GM12873 (cell line): Measurements from ENCODE around the gene FOXO3.

Source experiments
- TF ChIP-seq, protein P1 (sequence below): IDR thresholded peaks from 2 replicates; pipeline ENCODE4 v1.5.1; 2012; ENCODE audit warnings: low read depth, mild to moderate bottlenecking, moderate library complexity, low read length, control low read depth; ENCODE audit not compliant: insufficient read depth; ENCODE audit errors: missing control alignments

The FOXO3 gene

GRCh38 chr6:108685970-108686369 is 125.3 kb downstream of the FOXO3 start:
- TF ChIP-seq, protein P1, sequence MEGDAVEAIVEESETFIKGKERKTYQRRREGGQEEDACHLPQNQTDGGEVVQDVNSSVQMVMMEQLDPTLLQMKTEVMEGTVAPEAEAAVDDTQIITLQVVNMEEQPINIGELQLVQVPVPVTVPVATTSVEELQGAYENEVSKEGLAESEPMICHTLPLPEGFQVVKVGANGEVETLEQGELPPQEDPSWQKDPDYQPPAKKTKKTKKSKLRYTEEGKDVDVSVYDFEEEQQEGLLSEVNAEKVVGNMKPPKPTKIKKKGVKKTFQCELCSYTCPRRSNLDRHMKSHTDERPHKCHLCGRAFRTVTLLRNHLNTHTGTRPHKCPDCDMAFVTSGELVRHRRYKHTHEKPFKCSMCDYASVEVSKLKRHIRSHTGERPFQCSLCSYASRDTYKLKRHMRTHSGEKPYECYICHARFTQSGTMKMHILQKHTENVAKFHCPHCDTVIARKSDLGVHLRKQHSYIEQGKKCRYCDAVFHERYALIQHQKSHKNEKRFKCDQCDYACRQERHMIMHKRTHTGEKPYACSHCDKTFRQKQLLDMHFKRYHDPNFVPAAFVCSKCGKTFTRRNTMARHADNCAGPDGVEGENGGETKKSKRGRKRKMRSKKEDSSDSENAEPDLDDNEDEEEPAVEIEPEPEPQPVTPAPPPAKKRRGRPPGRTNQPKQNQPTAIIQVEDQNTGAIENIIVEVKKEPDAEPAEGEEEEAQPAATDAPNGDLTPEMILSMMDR, result no peak

DNA sequence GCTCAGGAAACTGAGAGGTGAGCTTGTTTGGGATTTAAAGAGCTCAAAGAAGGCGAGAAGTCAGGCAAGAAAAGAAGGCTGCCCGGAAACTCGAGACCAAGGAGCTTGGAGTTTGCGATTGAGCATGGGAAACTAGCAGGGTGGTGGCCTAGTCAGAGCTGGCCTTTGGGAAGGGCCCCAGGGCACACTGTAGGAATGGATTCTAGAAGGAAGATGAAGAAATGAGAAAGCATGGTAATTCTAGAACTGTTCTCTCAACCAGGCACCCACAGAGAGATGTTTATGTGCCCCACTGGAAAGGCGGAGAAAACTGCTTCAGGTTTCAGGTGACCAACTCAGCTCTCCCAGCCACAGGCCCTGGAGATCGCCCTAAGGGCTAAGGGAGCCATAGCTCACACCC is 126.2 kb downstream of the FOXO3 start:
- TF ChIP-seq, protein P1, result no peak

GRCh38 chr6:108687921-108688320 is 127.2 kb downstream of the FOXO3 start:
- TF ChIP-seq, protein P1, result no peak

DNA sequence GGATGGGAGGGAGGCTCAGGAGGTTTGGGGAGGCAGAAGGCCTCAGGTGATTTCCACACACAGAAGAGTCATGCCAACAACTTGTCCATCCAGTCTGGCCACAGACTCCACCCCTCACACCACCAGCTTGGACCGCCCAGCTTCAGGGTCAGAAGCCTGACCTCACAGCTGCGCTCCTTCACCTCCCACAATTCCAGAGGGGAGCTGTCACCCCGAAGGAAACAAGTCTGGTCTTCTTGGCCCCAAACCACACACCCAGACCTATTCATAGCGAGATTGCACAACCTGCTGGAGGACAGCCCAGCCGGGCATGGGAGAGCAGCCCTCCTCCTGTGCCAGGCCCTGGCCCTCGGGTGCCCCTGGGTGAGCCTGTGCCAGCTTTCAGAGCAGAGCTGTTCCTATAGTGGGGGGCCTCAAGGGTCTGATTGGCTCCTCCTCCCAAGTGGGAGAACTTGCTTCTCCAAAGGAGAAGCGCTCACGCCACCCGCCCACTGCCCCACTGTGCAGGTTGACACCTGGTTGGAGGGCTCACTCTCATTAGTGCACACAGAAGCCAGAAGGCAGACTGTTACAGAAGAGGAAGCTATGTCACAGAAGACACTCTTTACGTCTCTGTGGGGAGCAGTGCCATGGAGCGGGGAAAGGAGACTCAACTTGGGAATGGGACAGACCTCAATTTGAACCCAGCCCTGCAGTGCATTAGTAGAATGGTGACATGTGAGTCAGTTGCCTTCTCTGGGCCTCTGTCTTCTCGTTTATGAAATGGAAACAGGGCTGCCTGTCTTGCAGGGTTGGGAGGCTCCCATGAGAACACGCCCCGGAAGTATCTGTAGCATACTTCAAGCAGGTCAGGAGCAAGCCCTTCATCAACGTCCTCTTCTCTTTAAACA is 128.8 kb downstream of the FOXO3 start:
- TF ChIP-seq, protein P1, result no peak

- TF ChIP-seq, protein P1, result no peak
Observed at GRCh38 chr6:108690326-108691049, 129.8 kb downstream of the FOXO3 start.

GRCh38 chr6:108693430-108694154 is 132.9 kb downstream of the FOXO3 start:
- TF ChIP-seq, protein P1, result no peak

DNA sequence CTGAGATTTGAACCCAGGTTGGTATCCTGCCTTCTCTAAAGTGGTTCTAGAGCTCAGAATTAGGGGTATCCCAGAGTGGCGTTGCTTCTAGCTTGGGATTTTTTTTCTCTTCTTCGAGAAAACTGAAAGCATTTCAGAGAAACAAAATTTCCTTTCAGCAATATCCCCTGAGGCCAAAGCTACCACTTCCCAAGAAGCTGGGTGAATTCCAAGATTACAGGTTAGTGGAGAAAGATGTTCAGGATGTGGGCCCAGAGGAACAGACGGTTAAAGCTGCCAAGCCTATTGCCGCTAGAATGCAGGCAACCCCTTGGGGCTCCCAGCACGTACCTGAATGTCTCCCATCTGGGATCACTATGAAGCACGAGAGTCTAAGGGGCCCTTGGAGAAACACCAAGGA is 134.1 kb downstream of the FOXO3 start:
- TF ChIP-seq, protein P1, result no peak
